Right renal cortex interstitium (tissue), 3 donors: Measurements from ENCODE around the gene WDR74. TPM values are rescaled to one million over a fixed set of nuclear protein-coding genes. Genes with fewer than 3 reads are reported as not detected.
A peak's percentile ranks its signal among the peaks of the same experiment; 100 is the strongest.
"Not testable (repeated sequence)": the region's sequence is repeated elsewhere in the genome, so short reads cannot be mapped to it uniquely, and the experiment has no call there.

ENCODE experiments used
- DNase-seq, 3 donors: peaks; one replicate each; pipeline ENCODE4 v3.0.0-alpha.2; 2013; ENCODE audit warnings: low read depth in 3 of 3, low spot score in 2 of 3
- polyA plus RNA-seq, 3 donors: library from polyadenylated mRNA; unstranded; fragments of 120-200 nt; gene quantifications; one replicate each; pipeline ENCODE4 v1.2.1, GENCODE V29; 2013; ENCODE audit not compliant: insufficient read length in 3 of 3

WDR74 gene
- polyA plus RNA-seq, 3 donors: 31.2 to 36.0 (median 33.7) TPM

DNA sequence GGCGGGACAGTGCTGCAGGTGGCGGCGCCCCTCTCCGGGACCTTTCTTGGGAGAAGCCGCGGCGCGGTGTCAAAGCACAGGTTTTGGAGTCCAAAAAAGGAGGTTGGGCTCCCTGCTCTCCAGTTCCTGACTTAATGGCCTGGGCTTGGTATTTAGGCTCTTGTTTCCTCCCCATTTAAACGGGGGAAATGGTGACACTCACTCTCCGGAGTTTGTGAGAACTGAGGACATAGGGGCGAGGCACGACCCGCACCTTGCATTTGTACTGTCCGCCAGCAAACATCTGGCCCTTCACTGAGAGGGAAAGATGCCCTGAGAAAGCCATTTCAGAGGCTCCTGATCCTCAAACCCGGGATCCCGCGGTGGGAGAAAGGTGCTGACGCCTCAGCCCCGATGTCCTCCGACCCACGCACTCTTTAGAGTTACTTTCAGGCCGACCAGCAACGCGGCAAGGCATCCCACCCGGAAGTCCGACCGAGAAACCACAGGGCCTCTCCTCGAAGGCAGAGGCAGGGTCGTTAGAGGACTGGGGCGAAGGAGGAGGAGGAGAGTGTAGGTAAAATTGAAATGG, 2.9 kb upstream of the WDR74 start:
- DNase-seq: peak in 1 of 3 donors; percentile 64

DNA sequence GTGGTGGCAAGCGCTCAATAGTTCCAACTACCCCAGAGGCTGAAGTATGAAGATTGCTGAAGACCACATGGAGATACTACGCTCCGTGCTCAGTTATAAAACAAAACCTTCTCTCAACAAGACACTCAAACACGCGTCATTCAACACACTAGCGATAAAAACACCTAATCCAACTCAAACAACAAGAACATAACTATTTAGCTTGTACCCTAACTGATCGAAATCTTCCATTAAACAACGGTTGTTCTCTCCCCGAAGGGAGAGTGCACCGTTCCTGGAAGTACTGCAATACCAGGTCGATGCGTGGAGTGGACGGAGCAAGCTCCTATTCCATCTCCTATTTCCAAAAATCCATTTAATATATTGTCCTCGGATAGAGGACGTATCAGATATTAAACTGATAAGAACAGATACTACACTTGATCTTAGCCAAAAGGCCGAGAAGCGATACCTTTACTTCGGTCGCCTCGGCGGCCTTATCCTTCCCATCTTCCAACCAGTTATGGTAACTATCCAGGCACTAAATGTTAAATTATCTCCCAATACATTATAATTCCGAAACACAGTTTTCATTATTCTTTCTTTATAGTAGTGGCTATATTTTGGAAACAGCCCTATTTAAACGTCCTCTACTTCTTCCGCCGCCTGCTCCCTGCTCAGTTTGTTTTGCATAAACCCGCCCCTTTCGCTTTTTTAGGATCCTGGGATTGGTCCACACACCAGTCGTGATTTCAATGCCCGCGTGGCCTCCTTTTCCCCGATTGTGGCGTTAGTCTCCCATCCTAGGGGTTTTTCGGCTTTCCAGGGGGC, 2.2 kb upstream of the WDR74 start:
- peak; percentile 94 to 98 (median 95) for DNase-seq

DNA sequence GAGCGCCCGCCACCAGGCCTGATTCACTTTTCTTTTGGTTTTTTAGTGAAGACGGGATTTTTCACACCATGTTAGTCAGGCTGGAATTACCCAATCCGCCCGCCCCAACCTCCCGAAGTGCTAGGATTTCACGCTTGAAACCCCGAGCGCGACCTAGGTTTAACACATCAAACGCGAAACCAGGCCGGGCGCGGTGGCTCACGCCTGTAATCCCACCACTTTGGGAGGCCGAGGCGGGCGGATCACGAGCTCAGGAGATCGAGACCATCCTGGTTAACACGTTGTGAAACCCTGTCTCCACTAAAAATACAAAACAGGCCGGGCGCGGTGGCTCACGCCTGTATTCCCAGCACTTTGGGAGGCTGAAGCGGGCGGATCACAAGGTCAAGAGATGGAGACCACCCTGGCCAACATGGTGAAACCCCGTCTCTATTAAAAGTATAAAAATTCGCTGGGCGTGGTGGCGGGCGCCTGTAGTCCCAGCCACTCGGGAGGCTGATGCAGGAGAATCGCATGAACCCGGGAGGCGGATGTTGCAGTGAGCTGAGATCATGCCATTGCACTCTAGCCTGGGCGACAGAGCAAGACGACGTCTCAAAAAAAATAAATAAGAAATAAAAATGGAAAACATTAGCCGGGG, 1.5 kb upstream of the WDR74 start:
- peak in 1 of 3 donors; percentile 67 for DNase-seq

DNA sequence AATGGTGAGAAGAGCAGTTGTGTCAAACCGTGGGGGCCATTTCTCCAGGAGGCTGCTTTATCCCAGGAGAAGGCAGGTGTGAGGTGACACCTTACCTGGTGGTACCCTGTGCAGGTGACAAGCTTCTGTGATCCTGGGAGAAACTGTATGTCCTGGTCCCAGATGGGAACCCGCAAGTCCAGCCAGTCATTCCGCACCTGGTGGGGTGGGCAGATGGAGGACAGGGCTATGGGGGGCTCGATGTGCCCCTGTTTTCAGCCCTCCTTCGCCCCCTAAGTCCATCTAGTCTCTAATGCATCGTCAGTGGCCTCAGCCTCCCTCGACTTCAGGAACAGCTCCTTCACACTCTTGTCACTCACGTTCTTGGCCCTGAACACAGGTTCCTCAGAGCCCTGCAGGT, 4.1 kb downstream of the WDR74 start:
- DNase-seq: no peak

DNA sequence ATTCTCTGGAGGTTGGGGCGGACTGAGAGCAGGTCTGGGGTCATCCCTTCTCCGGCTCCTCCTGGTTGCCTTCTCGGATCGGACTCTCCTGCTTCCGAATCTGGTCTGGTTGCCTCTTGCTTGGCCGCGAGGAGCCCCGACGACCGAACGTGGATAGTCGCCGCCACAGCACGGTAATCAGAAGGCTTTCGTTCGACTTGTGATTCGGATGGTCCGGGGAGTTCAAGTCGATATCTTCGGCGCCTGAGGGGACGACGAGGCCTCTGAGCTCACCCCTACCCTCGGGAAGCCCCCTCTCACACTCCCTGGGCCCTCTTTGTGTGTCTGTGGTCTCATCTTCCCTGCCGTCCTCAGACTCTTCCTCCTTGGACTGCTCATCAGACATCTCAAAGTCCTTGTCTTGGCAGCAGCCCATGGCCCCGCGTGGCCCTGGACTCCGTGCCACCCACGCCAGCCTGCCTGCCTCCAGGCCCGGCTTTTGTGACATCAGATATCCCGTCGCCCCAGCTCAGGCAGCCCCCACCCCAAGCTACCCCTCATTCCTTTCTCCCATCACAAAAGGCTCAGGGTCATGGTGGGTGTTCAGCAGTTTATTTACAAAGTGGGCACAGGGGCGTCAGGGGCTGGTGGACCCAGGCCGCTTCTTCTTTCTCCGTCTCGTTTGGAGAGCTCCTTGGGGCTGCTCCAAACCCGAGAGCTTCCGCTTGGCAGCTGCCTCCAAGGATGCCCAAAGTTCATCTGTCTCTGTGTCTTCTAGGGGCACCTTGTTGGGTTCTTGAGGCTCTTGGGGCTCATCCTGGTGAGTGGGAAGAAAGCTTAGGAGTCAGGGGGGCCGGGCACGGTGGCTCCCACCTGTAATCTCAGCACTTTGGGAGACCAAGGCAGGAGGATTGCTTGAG, 6.8 kb downstream of the WDR74 start, which contains the start of gene TEX54:
Gene TEX54, minus strand, starts transcription at position 506 of the 899 bp plus-strand sequence.
- no peak for DNase-seq

DNA sequence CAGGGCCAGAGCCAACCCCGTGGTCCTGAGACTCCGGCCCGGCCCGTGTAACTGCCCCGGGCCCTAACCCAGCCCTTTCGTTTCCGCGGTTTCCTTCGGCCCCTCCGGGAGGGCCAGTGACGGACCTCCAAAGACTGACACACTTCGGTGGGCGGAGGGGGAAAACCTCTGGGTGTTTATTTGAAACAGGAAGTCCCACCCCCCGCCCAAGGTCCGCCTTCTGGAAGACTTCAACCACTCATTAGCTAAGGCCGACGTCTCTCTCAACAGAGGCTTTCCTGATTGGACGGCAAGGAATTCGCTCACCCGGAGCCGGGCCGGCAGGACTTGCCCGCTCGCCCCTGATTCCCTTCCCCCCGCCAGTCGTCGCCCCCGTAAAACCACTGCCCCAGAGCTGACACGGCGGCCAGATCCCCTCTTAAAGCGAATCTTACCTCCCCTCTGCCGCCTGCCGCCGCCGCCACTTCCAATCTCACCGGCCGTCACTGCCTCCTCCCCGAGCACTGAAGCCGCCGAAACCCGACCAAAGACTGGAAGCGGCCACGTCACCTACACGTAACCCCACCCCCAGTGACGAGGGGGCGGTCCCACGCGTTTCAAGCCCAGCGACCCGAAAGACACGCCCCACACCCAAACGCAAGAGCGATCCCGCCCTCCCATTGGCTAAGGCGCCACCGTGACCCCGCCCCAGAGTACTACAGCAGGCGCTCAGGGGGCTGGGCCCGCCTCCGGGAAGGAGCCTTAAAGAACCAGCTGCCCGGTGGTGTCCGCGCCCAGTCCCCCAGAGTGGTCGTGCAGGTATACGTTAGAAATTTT, 7.7 kb downstream of the WDR74 start, which contains the start of gene STX5:
Gene STX5, minus strand, starts transcription at position 532 of the 816 bp plus-strand sequence. CDS start 808 bp downstream, outside the sequence.
- DNase-seq: peak; percentile 95 to 98 (median 97)

DNA sequence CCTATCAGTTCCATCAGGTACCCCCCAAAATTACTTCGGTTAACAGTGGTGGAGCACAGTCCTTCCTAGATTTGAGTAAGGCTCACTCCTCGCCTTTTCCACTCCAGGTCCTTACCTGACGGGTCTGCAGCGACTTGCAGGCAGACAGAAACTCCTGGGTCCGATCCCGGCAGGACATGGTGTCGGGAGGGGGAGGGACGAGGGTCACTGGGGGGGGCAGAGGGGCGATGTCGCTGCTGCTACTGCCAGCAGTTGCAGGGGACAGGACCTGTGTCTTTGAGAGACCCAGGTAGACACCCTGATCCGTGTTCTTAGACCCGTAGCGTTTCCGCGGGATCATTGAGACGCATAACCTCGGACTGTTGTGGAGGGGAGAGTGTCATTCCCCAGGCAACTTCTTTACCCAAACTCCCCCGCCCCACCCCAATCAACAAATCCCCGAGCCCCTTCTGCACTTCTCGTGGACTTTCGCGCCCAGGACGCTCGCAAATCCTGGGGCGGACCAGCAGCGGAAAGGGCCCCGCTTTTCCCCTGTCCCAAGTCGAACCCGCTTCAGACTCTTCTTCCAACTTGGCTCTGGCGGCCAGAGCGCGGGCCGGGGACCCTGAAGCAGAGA, 8.4 kb downstream of the WDR74 start:
- DNase-seq: no peak

DNA sequence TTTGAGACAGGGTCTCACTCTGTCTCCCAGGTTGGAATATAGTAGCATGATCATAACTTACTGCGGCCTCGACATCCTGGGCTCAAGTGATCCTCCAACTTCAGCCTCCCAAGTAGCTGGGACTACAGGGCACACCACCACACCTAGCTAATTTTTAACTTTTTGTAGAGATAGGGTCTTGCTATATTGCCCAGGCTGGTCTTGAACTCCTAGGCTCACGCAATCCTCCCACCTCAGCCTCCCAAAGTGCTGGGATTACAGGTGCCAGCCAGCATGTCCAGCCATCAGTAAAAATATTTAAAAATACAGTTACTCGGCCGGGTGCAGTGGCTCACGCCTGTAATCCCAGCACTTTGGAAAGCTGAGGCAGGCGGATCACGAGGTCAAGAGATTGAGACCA, 11.3 kb downstream of the WDR74 start:
- not testable (repeated sequence) for DNase-seq

DNA sequence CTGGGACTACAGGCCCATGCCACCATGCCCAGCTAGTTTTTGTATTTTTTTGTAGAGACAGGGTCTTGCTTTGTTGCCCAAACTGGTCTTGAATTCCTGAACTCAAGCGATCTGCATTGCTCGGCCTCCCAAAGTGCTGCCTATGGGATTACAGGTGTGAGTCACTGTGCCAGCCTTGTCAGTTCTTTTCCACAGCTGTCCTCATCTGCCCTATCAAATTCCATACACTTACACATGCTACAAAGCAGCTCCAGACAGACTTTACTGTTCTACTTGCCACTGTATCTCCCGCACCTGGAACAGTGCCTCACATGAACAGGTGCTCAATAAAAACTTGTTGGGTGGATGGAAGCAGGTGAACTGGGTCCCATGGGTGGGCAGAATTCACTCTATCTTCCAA, 15.7 kb downstream of the WDR74 start:
- DNase-seq: no peak

DNA sequence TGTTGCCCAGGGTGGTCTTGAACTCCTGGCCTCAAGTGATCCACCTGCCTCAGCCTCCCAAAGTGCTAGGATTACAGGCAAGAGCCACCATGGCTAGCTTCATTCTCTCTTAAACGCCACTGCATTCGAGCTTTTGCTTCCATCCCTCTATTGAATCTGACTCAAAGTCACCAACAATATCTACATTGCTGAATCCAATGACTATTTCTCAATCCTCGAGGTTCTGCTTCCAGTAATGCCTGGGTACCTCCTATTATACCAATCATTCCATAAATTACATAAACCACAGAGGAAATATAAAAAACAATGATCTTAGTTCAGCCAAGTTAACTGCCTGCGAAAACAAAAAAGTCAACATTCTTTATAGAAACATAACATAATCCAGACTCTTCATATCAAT, 22.3 kb downstream of the WDR74 start:
- DNase-seq: no peak

DNA sequence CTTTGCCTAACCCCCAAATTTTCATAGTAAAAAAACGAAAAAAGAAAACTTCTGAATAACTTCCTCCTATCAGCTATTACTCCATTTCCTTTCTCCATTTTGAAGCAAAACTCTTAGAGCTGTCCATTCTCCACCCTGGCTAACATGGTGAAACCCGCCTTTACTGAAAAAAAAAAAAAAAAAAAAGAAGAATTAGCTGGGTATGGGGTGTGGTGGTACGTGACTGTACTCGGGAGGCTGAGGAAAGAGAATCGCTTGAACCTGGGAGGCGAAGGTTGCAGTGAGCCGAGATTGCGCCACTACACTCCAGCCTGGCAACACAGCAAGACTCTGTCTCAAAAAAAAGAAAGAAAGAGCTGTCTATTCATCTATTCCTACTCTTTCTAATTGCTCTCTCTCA, 22.8 kb downstream of the WDR74 start:
- DNase-seq: no peak

DNA sequence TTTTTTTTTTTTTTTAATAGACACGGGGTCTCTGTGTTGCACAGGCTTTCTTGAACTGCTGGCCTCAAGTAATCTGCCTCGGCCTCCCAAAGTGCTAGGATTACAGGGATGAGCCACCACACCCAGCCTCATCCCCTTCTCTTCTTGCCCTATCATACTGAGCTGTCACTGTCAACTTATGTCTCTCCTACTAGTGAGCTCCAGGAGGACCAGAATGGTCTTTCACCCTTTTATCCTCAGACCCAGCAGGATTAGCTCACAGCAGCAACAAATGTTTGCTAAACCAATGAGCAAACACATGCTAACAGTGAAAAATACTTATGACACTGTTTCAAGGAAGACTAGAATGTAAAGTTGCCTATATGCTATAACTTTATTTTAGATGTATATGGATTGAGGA, 27.7 kb downstream of the WDR74 start:
- no peak for DNase-seq

DNA sequence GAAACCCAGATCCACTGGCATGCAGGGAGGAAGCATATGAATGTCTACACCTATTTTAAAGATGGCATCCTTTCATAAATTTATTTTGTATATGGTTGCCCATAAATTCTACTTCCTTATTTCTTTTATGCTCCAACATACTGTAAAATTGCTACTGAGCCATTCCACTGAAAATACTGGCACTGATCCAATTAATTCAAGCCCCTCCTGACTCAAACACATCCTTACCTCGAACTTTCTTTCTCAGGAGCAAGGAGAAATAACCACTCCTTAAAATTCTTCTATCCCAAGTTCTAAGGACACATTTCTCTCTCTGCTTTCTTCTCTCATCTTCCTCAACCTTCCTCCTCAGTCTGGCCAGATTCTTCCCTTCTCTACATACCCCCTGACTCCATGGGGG, 28.6 kb downstream of the WDR74 start:
- DNase-seq: no peak

DNA sequence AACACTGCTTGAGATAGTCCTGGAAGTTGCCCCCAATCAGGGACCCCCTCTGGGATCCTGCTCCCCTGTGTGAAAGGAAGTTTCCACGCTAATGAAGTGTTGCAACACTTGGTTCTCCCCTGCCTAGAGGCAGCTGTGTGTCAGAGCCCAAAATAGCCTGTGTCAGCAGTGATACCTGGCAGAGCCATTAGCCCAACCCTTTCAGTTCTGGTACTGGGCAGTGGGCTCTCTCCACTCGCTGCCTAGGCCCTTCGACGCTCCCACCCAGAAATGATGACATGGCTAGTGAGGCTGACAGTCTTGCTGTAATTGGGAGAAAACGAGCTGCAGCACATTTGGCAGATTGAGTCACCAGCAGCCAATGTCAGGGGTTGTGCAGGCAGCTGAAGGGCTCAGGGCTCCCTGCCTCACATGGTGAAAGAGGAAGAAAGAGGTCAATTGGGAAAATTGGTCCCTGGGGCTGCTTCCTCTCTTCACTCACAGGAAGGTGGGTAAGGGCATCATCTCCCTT, 32.7 kb downstream of the WDR74 start:
- DNase-seq: no peak

DNA sequence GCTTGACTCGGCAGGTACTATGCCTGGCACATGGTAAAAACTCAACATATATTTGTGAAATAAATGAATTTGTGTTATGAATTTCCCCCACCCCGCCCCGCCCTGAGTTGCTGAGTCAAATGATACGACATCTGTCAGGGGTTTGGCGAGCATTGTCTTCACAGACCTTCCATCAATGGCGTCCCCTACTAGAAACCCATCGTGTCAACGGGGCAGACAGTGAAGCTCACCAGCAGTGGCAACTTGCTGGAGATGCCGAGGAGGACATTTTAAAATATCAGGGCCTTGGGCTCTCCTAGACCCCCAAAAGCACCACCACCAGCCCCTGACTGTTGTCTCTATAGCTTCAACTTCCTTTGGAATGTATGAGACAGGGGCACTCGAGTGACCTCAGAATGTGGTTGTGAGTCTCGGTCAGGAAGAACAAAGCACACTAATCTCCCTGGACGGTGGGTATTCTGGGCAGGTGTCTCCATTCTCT, 33.4 kb downstream of the WDR74 start:
- no peak for DNase-seq

DNA sequence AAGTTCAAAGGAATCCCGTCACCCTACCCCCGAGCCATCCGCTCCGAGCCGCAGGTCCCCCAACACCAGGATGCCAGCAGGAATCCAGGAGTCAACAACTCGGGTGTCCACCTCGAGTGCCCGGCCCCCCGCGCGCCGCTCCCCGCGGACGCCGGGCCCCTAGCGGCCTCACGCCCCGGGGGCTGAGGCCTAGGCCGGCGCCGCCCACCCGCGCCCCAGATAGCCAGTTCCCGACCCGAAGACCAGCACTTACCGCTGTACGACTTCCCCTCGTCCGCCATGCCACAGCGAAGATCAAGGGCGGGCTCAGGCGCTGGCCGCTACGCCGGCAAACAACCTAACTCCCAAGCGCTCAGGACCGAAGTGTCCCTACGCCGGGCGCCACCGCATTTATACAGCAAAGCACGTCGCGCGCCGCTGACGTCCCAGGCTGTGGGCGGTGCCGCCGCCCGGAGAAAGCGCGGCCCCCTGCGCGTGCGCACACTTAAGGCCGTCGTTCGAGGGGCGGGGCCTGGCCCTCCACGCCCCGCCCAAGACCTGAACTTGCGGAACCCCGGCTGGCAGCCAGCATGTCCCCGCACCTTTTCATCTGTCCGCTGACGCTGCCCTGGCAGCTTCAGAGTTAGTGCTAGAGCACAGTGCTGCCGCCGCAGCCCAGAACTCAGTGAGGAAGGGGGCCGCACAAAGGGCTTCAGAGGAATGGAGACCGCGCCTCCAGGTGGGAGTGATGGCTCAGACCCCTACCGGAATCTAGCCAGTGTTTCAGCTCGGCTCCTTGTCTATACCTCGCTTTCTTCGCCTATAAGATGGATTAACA, 34.1 kb downstream of the WDR74 start, which contains the start of gene NXF1:
Gene NXF1, minus strand, starts transcription at position 365 of the 817 bp plus-strand sequence. Its CDS starts 84 bp downstream, at position 281.
- DNase-seq: peak; percentile 87 to 93 (median 89)

DNA sequence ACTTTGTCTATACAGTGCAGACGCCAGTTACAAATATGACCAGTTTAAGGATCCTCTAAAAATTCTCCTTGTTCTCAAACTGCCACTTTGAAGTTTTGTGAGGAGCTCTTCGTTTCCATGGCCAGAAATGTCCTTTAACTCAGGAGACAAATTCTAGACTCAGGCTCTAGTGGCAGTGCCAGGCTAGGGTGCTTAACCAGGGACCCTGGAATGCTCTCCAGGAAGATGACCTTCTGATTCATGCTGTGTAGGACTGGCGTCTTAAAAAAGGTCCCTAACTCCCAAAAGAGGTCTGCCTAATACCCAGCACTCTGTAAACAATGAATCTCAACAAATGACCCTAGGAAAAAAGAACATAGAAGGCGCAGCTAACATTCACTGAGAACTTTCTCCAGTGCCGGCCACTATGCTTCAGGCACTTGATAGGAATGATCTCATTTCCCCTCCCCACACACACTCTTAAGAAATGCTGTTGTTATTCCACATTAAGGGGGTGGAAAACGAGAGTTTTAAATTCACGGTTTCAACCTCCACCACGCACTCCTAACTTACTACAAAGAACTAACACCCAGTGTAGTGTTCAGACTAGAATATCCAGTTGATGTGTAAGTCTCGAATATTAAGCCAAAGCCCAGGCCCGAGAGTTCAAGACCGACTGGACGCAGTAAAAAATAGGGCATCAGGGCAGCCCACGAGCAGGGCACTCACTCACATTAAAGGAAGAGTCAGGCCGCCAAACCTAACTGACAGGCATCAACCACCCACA, 34.9 kb downstream of the WDR74 start:
- peak in 1 of 3 donors; percentile 40 for DNase-seq
